Tongue (tissue), 2 donors: ENCODE measurements around the gene PVALEF. TPM values are rescaled to one million over a fixed set of nuclear protein-coding genes. Genes with fewer than 3 reads are reported as not detected.

Source experiments
- DNase-seq: peaks from one replicate; pipeline ENCODE4 v3.0.0-alpha.2; 2015
- total RNA-seq: library from RNA; depleted of rRNA; stranded (reverse); fragments of >200 nt; gene quantifications from one replicate; pipeline ENCODE4 v1.2.3, GENCODE V29; 2014

The PVALEF gene
- total RNA-seq = not detected

DNA sequence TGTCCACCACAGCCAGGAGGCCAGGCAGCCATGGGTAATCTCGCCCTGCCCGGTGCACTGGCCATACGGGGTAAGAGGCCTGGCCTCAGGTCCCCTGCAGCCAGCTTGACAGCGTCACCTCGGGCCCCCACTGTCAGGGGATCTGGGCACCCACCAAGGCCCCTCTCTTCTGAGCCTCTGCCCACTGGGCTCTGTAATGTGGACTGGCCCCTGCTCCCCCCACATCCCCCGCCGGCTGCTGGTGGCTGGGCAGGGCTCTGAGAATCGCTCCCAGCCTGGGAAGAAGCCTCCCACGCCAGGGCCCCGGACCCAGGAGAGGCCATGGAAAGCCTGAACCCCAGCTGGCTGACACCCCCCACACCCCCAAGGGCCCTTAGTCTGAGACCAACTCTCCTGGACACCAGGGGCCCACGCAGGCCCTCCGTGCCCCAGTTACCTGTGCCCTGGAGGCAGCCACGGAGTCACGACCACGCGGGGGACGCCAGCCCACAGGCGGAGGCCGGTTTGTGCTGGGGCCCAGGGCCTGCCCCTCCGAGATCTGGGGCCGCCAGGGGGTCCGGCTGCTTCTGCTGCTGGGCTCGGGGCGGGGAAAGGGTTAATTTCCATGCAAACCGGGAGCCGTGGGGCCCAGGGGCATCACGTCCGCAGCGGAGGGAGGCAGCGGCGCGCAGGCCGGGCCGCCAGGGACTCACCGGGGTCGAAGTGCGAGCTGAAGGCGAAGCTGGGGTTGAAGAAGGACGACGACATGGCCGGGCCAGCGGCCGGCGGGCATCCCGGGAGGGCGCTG is at the start of gene PVALEF:
Gene PVALEF, plus strand, starts transcription at position 262 of the 787 bp plus-strand sequence. CDS start 15,720 bp downstream, outside the sequence.
- peak; percentile 51 for DNase-seq

DNA sequence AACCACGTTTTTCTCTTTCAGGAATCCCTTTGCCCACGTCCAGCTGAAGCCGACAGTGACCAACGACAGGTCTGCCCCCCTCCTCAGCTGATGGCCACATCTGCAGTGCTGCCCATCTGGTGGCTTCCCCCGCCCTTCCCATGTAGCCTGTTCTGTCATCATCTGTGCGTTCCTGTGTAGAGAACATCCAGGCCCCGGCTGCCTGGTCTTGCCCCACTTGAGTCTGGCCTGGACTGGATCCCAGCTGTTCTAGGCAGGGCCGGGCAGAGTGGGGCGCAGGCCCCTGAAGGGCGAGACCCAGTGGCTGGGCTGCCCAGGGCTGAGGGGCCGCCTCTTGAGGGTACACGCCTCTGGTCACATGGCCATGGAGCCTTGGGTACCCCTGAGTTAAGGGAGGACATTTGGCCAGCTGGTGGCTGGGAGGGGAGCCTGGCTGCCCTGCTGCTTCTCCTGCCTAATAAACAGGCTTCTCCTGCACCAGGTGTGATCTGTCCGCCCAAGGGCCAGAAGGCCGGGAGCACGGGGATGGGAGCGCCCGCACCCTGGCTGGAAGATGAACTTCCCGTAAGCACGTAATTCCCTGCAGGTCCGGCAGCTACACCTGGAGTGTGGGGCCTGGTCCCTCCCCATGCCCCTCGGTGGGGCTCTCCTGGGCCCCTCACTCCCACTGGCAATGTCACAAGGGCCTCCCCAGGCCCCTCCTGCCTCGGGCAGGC is 49.4 kb upstream of the PVALEF start:
- peak; percentile 55 for DNase-seq

DNA sequence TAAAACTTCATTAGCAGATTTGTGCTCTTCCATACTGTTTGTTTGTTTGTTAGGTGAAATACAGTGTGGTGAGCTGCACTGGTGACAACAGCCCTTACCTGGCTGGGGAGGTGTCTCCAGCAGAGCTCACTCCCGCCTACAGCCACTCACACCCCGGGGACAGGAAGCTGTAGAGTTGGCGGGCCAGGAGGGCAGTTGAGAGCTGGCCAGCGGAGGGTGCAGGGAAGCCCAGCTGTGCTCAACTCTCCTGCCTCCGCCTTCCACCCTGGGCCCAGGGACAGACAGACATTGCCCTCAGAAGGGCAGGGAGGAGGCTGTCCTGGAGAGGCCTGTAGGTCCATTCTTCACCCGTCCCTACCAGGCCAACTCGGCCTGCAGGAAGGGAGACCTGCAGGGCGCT is 48.6 kb upstream of the PVALEF start:
- DNase-seq = no peak

DNA sequence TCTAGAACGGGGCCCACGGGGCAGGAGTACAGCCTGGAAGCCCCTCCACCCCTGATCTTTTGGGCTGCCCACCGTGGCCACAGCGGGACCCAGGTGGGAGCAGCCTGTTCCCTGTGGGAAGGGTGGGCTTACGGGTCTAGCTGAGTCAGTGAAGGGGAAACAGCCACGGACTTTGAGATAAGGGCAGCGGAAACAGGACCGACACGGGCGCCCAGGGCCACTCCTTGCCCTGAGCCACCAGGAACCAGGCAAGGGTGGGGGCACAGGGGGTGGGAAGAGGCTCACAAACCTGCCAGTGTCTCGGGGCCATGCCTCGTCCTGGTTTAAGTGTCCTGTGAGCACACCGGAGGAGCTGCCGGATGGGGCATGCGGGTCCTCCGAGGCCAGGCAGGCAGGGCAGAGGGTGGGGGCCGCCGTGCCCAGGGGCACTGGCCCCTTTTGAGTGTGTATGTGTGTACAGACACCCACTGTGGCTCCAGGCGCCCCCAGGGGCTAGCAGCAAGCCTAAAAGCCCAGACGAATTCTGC is 47.6 kb upstream of the PVALEF start:
- DNase-seq = no peak

DNA sequence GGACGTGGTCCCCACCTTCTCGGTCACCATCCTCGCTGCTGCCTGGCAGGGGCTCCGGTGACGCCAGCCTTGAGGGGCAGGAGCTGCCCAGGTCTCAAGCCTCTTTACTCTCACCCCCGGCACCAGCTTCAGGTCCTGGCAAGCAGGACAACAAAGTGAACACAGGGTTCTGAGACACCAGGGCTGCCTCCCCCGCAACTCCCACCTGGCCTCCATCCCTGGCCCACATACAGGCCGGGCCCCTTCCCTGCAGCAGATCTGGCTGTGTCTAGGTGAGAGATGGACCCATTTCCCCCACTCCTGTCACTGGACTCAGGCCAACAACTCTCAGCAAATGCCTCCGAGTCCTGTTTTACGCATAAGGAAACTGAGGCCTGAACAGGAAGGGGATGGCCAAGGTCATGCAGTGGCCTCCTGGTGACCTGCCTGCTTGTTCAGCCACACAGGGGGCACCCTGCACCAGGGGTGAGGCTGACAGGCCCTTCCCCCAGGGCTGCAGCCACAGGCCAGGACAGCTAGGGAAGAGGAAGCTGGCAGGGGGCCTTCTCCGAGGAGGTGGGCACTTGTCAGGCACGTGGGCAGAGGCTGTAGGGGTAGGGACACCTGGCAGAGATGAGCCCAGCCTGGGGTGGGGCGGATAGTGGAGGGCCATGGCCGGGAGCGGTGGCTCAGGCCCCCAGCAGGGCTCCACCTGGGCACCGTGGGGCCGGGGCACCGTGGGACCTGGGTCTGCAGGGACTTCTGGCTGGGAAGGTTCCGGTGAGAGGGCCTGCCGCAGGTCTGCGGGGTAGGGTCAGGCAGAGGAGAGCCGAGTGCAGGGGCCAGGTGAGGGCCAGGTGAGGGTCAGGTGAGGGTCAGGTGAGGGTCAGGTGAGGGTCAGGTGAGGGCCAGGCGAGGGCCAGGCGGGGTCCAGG is 46.7 kb upstream of the PVALEF start:
- DNase-seq = no peak

DNA sequence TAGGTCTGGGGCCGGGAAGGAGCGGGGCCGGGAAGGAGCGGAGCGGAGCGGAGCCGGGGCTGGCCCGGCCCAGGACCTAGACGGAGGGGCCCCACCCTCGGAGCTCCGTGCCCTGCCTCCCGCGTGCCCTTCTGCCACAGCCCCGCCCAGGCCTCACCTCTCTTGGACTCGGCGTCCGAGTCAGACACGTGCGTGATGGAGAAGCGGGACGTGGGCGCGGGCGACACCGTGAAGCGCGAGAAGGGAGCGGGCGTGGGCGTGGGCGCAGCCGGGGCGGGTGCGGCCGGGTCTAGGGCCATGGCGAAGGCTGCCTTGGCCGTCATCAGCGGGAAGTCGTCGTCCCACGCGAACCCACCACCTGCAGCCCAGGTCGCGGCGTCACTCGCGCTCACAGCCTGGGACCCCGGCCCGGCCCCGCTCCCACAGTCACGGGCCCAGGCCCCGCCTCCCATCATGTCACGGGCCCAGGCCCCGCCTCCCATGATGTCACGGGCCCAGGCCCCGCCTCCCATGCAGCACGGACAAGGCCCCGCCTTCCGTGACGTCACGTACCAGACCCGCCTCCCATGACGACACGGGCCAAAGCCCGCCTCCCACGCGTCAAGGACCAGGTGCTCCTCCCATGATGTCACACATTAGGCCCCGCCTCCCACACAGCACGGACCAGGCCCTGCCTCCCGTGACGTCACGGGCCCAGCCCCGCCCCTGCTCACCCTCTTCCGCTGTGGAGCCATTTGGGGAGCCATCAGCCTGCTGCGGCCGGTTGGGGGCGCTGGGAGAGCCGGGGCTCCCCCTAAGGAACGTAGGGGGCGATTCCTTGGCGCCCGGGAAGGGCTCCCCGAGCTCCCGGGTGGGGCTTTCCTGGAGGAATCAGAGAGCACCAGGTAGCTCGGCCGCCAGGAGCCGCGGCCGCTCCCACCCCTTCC is 45.8 kb upstream of the PVALEF start:
- DNase-seq = peak; percentile 90

DNA sequence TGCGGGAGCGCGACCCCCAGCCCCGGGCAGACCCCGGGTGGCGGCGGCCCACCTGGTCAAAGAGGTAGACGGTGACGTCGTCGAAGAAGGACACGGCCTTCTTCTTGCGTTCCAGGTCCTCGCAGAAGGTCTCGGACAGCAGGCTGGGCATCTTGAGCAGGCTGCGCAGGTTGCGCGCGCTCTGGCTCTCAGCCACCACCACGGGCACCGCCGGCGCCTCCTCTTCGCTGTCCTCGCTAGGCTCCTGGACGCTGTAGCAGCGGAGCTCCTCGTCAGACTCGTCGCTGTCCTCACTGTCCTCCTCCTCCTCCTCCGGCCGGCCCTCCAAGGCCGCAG is 45.2 kb upstream of the PVALEF start:
- no peak for DNase-seq

DNA sequence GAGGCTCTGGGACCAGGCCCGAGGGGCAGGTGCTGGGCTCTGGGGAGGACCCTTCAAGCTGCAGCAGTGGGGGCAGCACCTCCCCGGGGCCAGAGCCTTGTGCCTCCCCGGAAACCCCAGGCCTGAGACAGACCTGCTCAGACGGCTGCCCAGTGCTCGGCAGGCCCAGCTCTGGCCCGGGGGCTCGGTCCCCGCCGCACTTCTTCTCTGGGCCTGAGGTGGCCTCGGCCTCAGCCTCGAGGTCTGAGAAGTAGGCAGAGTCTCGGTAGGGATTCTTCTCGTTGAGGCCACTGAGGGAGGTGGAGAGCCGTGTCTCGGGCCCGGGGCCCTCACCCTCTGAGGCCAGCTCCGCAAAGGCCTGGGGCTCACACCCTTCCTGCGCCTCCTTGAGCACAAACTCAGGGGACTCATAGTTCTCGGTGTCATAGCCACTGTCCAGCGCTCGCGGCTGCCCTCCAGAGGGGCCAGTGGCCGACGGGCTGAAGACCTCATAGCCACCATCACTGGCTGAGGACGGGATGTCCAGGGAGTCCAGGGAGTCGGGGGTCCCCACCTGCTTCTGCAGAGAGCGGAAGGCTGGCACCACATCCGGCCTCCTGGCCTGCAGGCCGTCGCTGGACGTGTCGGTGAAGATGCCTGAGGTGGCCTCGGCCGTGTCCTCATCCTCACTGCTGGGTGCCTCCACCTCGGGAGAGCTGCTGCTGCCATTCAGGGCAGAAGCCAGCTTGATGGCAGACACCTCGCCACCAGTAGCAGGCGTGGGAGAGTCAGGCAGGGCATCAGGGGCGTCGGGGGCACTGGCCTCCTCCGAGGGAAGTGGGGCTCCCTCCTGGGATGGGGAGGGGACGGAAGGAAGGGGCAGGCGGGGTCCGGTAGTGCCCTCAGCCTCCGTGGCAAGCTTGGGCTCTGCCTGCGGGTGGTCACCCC is 44.3 kb upstream of the PVALEF start:
- DNase-seq = no peak

DNA sequence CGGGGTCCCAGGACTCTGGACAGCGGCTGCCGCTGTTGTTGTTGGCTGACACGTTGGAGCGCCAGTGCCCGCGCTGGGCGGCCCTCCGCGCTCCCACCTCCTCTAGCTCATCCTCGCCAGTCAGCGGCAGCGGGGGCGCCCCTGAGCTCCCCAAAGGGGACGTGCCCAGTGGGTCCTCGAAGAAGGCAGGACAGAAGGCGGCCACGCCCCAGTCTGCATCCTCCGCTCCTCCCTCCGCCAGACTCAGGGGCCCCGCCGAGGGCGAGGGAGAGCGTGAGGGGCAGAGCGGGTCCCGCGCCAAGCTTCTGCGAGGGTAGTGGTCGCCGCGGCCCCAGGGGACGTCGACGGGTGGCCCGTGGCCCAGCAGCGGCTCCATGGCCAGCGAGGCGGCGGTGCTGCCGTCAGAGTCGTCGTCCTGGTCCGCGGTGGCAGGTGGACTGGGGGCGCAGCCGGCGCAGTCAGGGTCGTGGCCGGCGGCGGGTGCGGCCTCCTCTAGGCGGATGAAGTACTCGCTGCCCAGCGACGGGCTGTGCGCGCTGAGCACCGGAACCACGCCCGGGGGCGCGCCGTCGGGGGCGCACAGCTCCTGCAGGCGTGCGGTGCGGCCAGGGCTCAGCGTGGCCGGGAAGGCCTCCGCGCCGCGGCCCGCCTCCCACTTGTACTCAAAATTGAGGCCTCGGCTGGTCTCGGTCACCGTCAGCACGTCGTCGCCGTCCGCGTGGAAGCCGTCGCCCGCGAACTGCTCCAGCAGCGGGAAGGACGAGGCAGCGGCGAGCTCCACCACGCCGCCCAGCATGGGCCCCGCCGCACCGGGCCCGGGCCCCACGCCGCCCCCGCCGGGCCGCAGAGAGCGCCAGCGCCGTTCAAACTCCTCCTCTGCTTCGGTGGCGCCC is 43.2 kb upstream of the PVALEF start:
- DNase-seq = no peak

DNA sequence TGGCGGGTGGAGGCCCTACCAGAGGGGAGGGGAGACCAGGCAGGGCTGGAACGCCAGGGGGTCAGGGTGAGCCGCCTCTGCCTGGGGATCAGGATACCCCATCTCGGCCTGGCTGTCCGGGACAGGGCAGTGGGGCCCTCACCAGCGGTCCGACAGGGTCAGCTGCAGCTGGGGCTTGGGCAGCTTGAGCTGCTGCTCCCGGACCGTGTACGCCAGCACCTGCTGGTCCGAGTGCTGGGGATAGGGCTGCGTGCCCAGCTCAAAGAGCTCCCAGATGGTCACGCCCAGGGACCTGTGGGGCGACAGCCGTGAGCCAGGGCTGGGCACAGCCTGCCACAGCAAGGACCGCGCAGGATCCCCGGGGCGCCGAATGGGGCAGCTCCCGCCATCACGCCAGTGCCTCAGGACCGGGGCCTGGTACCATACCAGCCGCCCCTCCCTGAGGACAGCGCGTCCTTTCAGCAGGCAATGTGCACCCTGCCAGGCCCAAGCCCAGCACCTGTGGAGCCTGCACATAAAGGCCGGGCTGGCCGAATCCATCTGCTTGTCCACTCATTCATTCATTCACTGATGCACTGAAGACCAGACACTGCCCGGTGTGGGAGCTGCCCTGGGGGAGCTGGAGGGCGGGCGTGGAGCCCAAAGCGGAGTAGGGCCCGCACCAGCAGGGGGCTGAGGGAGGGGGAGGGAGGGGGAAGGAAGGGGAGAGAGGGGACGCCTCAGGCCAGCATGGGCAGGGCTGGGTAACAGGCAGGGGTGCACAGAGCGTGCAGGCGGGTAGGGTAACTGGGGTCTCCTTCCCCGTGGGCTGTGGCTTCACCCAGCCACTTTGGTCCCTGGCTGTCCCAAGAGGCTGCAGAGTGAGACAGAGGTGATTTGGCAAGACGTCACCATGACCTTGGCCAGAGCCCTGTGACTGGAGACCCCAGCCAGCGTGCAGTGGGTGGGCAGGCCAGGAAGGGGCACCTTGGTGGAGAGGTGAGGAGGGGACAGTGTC is 42.0 kb upstream of the PVALEF start:
- no peak for DNase-seq

DNA sequence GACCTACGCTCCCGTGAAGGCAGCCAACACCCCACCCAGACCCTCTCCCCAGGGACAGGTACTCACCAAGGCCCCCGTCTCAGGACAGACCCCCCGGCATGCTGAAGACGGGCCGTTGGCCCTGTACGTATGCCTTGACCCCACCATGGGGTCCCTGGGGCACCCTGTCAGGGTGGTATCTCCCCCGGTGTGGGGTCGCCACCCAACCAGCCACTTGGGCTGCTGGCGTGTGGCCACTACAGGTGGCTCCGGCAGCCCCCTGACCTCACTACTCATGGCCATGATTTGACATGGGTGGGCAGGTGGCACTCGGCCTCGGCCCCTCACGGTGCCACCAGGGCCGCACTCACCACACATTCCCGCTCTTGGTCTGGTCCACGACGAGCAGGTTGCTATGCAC is 40.9 kb upstream of the PVALEF start:
- no peak for DNase-seq

DNA sequence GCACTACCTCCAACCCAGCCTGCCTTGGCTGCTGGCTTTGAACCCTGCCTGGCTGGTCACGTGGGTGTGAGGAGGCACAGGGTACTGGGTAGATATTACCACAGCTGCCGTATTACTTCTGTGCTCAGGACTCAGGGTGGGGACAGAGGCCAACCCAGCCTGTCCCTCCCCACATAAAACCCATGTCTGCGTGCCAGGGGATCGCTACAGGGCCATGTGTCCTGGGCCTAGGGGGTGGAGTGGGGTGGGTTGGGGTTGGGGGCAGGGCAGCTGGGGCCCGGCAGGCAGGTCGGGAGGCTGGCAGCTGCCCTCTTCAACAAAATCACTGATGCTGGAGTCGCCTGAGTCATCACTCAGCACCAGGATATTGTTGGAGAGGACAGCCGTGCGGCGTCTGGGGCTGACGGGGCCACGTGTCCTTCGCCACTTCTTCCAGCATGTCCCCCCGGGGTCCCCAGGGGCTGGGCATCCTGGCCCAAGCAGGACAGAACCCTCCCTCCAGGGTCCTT is 39.7 kb upstream of the PVALEF start:
- peak; percentile 91 for DNase-seq

DNA sequence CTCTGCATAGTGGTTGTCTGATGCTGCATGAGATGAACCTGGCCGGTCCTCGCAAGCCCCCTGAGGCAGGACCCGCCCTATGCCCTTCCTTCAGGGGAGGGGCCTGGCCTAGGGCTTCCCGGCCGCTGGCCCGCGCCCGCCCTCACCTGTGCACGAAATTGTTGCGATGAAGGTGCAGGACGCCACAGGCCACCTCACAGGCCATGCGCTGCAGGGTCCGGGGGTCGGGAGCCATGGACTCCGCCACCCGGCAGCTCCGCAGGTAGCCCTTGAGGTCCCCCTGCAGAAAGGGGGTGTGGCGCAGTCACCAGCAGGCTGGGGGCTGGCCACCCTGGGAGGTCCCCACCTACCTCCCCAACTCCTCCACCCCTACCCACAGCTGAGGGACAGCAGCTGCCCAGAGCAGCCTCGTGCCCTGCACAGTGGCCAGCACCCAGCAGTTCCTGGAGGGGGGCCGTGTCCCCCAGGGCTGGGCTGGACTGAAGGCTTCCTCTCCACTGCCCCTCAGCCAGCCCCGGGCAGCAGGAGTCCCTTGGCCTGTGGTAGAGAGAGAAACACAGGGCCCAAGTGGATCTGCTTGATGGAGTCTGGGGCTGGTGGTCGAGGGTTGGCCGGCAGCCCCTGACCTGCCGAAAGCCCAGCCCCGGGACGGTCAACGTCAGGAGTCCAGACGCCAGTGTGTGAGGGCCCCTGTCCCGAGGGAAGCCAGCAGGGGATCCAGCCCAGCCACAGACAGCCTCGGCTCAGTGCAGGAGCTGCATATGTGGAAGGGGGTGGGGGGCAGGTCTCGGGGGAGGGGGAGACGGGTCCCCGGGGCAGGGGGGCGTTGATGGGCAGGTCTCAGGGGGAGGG is 38.8 kb upstream of the PVALEF start:
- no peak for DNase-seq

DNA sequence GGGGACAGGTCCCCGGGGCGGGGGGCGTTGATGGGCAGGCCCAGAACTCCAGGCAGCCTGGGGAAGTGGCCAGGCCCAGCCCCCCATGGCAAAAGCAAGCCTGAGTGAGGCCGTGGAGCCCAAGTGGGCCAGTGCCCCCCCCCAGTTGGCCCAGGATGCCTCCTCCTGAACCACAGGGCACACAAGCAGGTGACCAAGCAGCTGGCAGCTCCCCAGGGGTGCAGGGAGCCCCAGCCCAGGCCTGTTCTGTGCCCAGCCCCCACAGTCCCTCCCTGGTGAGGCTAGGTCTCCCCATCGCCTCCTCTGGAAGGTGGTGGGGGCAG is 38.2 kb upstream of the PVALEF start:
- DNase-seq = no peak

DNA sequence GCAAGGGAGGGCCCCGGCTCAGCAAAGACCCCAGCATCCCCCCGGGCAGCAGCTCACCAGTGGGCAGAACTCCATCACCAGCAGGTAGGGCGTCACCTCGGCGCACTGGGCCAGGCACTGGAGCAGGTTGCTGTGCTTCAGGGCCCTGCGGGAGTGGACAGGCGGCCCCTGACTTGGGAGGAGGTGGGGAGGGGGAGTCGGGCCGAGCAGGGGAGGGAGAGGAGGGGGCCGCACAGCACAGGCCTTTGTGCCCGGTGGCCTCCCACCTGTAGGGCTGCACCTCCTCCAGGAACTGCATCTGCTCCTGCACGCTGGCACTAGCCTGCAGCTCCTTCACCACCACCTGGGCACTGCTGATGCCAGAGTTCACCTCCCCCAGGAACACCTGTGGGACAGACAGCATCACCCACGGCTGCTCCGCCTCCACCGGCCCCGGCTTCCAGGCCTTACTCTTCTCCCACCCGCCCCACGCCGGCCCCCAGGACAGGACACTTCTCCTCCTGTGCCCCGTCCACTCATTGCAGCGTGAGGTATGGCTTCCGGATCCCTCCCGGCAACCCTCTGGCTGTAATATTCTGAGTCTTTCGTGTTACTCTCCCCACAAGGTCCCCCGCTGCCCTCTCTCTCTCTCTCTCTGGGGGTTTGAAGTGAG is 37.7 kb upstream of the PVALEF start:
- no peak for DNase-seq

DNA sequence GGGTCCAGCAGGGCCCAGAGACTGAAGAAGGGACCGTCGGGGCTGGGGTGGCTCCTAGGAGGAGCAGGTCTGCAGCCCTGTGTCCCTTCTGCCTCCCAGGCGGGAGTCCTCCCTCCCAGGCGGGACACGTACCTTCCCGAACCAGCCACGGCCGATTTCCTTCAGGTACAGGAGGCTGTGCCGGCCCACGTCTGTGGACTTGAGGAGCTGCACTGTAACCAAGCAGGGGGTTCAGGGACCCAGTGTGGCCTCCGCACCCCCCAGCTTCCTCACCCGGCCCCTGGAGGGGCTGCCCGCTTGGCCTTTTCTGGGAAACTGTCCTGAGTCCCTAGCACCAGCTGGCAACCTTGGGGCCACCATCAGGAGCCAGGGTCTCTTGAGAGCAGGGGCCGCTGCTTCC is 37.0 kb upstream of the PVALEF start:
- DNase-seq = no peak
